Ectodermal cell (in vitro differentiated cells): ENCODE results near the gene VDR.

ENCODE experiments used
- H3K27ac ChIP-seq: 2 replicates; pipeline ENCODE4 v1.7.0; 2013; ENCODE audit warnings: mild to moderate bottlenecking, low read depth, low read length; ENCODE audit not compliant: insufficient read depth, poor library complexity, severe bottlenecking
- H3K27me3 ChIP-seq: 2 replicates; pipeline ENCODE4 v1.7.0; 2013; ENCODE audit warnings: mild to moderate bottlenecking, low read length; ENCODE audit not compliant: insufficient read depth, control insufficient read depth, poor library complexity, severe bottlenecking
- H3K36me3 ChIP-seq: one replicate; pipeline ENCODE4 v1.7.0; 2013; ENCODE audit warnings: low read length; ENCODE audit not compliant: control insufficient read depth, insufficient read depth
- H3K4me1 ChIP-seq: one replicate; pipeline ENCODE4 v1.7.0; 2013; ENCODE audit warnings: low read length; ENCODE audit not compliant: control insufficient read depth, insufficient read depth
- H3K4me3 ChIP-seq: 2 replicates; pipeline ENCODE4 v1.7.0; 2013; ENCODE audit warnings: low read depth, low read length, control low read depth; ENCODE audit not compliant: insufficient read depth
- H3K9me3 ChIP-seq: 2 replicates; pipeline ENCODE4 v1.7.0; 2013; ENCODE audit warnings: mild to moderate bottlenecking, low read length, moderate library complexity; ENCODE audit not compliant: control insufficient read depth
- WGBS, 2 experiments: methylation state at CpG; one replicate each; pipeline ENCODE4 v1.1.7; 2013; ENCODE audit warnings: missing lambda C conversion rate in 2 of 2; 5-methylcytosine and 5-hydroxymethylcytosine counted together

VDR gene

GRCh38 chr12:47943623-47944340, 39.0 kb upstream of the VDR start:
- WGBS, 2 experiments = 88 to 90% methylated on average over 12 of the region's 12 CpGs
- no peaks in the 10 kb centered on the region for H3K4me1 ChIP-seq

GRCh38 chr12:47942614-47943225, 37.9 kb upstream of the VDR start:
- H3K9me3 ChIP-seq = no peaks in the 10 kb centered on the region
- no peaks in the 10 kb centered on the region for H3K4me1 ChIP-seq
- H3K36me3 ChIP-seq = no peaks in the 10 kb centered on the region
- H3K27ac ChIP-seq = no peak overlapping the region
- 79% methylated on average over 30 to 31 of the region's 31 CpGs for WGBS, 2 experiments
- H3K27me3 ChIP-seq = peaks cover 28% of the 10 kb centered on the region
- H3K4me3 ChIP-seq = no peak overlapping the region

More at GRCh38 chr12:47943623-47944340, 39.0 kb upstream of the VDR start:
- Histone ChIP-seq H3K9me3 (no peaks in the 10 kb centered on the region), H3K27ac (no peak overlapping the region), H3K27me3 (peaks cover 28% of the 10 kb centered on the region), H3K4me3 (no peak overlapping the region), H3K36me3 (no peaks in the 10 kb centered on the region)

GRCh38 chr12:47941871-47942613, 37.2 kb upstream of the VDR start:
- no peaks in the 10 kb centered on the region for H3K4me1 ChIP-seq
- no peak overlapping the region for H3K4me3 ChIP-seq
- H3K9me3 ChIP-seq = no peaks in the 10 kb centered on the region
- peaks cover 31% of the 10 kb centered on the region for H3K27me3 ChIP-seq
- 29% methylated on average over 40 of the region's 40 CpGs for WGBS, 2 experiments
- no peak overlapping the region for H3K27ac ChIP-seq
- H3K36me3 ChIP-seq = no peaks in the 10 kb centered on the region

- Histone ChIP-seq H3K27me3 (peaks cover 32% of the 10 kb centered on the region), H3K27ac (no peak overlapping the region), H3K36me3 (no peaks in the 10 kb centered on the region), H3K9me3 (no peaks in the 10 kb centered on the region), H3K4me1 (no peaks in the 10 kb centered on the region), H3K4me3 (no peak overlapping the region)
- WGBS, 2 experiments = 80 to 81% methylated on average over 9 of the region's 9 CpGs
These were observed 36.6 kb upstream of the VDR start for GRCh38 chr12:47941475-47941780.

- WGBS, 2 experiments = 93 to 94% methylated on average over 10 of the region's 10 CpGs
- Histone ChIP-seq H3K36me3 (no peaks in the 10 kb centered on the region), H3K9me3 (no peaks in the 10 kb centered on the region), H3K27me3 (peaks cover 32% of the 10 kb centered on the region), H3K4me1 (no peaks in the 10 kb centered on the region), H3K4me3 (no peak overlapping the region), H3K27ac (no peak overlapping the region)
These were observed 36.1 kb upstream of the VDR start for GRCh38 chr12:47940773-47941474.

GRCh38 chr12:47939009-47939601, 34.3 kb upstream of the VDR start:
- peaks cover 32% of the 10 kb centered on the region for H3K27me3 ChIP-seq
- H3K4me1 ChIP-seq = no peaks in the 10 kb centered on the region
- 88% methylated on average over 6 of the region's 6 CpGs for WGBS, 2 experiments
- no peaks in the 10 kb centered on the region for H3K36me3 ChIP-seq
- H3K4me3 ChIP-seq = no peak overlapping the region
- H3K9me3 ChIP-seq = no peaks in the 10 kb centered on the region
- H3K27ac ChIP-seq = no peak overlapping the region

- WGBS, 2 experiments = 87 to 92% methylated on average over 4 of the region's 4 CpGs
- H3K4me3 ChIP-seq = no peak overlapping the region
- no peak overlapping the region for H3K27ac ChIP-seq
- no peaks in the 10 kb centered on the region for H3K9me3 ChIP-seq
- H3K36me3 ChIP-seq = no peaks in the 10 kb centered on the region
- H3K4me1 ChIP-seq = no peaks in the 10 kb centered on the region
- peaks cover 32% of the 10 kb centered on the region for H3K27me3 ChIP-seq
These were observed 33.8 kb upstream of the VDR start for GRCh38 chr12:47938594-47938993.

GRCh38 chr12:47938093-47938492, 33.3 kb upstream of the VDR start:
- no peak overlapping the region for H3K4me3 ChIP-seq
- H3K9me3 ChIP-seq = no peaks in the 10 kb centered on the region
- no peak overlapping the region for H3K27ac ChIP-seq
- peaks cover 30% of the 10 kb centered on the region for H3K27me3 ChIP-seq
- H3K4me1 ChIP-seq = no peaks in the 10 kb centered on the region
- WGBS, 2 experiments = 95 to 100% methylated on average over 1 of the region's 1 CpG
- no peaks in the 10 kb centered on the region for H3K36me3 ChIP-seq

- Histone ChIP-seq H3K9me3 (no peaks in the 10 kb centered on the region), H3K36me3 (no peaks in the 10 kb centered on the region), H3K27ac (no peak overlapping the region), H3K4me3 (no peak overlapping the region), H3K4me1 (no peaks in the 10 kb centered on the region), H3K27me3 (peaks cover 4% of the 10 kb centered on the region)
- 79 to 80% methylated on average over 9 of the region's 9 CpGs for WGBS, 2 experiments
These were observed 30.4 kb upstream of the VDR start for GRCh38 chr12:47935184-47935583.
